Glutamatergic neuron (in vitro differentiated cells): ENCODE measurements around the gene ADARB2. TPM values are rescaled to one million over a fixed set of nuclear protein-coding genes. Genes with fewer than 3 reads are reported as not detected.

Experiments
- DNase-seq: peaks from one replicate; pipeline ENCODE4 v3.0.0; 2022
- H3K27ac Mint-ChIP-seq: one replicate; pipeline ENCODE4 v1.8.0; 2020; ENCODE audit warnings: mild to moderate bottlenecking, mixed read lengths, inconsistent platforms; ENCODE audit not compliant: unreplicated experiment
- H3K27me3 Mint-ChIP-seq: one replicate; pipeline ENCODE4 v1.8.0; 2020; ENCODE audit warnings: mild to moderate bottlenecking, moderate library complexity, mixed read lengths, inconsistent platforms; ENCODE audit not compliant: unreplicated experiment
- H3K36me3 Mint-ChIP-seq: one replicate; pipeline ENCODE4 v1.8.0; 2020; ENCODE audit warnings: mild to moderate bottlenecking, mixed read lengths, inconsistent platforms; ENCODE audit not compliant: unreplicated experiment
- H3K4me1 Mint-ChIP-seq: one replicate; pipeline ENCODE4 v1.8.0; 2020; ENCODE audit warnings: mild to moderate bottlenecking, low read depth, mixed read lengths, inconsistent platforms; ENCODE audit not compliant: unreplicated experiment
- H3K4me3 Mint-ChIP-seq: one replicate; pipeline ENCODE4 v1.8.0; 2020; ENCODE audit warnings: mild to moderate bottlenecking, mixed read lengths, inconsistent platforms; ENCODE audit not compliant: unreplicated experiment
- H3K9me3 Mint-ChIP-seq: one replicate; pipeline ENCODE4 v1.8.0; 2020; ENCODE audit warnings: mild to moderate bottlenecking, moderate library complexity, mixed read lengths, inconsistent platforms; ENCODE audit not compliant: unreplicated experiment
- total RNA-seq: library from RNA; stranded (reverse); fragmentation: NEBNext Ultra II Directional; extraction: Animal tissue kit (Norgen Biotek cat#: 25700); gene quantifications from one replicate; pipeline ENCODE4 v1.2.1, GENCODE V29; 2021; ENCODE audit not compliant: unreplicated experiment
- TF ChIP-seq, protein P1 (sequence below): fragments of 200-600 bp; sonication (generic); IDR thresholded peaks from one replicate; pipeline ENCODE4 v1.5.0; 2021; ENCODE audit not compliant: partially characterized antibody, unreplicated experiment

The ADARB2 gene
- total RNA-seq, 1 donor from 2014 or later = 20.6 TPM

DNA sequence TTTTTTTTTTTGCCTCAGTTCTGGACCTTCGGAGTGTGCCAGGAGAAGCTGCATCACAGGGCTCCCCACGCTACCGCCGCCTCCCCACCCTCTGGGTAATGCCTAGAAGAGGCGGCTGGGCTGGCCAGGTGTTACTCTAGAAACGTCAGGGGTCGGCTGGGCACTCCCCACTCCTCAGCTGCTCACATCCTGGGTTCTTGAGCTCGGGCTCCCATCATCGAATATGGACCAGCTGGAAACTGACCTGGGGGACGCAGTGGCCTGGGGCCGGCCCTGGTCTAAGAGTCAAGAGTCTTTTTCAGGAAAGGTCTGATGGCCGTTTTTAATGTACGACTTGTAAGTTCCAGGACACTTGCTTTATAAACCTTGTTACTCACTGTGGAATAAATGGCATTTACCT is 354.6 kb downstream of the ADARB2 start:
- no peak for DNase-seq
- no peaks in the 10 kb centered on the region for H3K9me3 Mint-ChIP-seq
- H3K4me1 Mint-ChIP-seq = peaks cover 20% of the 10 kb centered on the region
- TF ChIP-seq, protein P1, sequence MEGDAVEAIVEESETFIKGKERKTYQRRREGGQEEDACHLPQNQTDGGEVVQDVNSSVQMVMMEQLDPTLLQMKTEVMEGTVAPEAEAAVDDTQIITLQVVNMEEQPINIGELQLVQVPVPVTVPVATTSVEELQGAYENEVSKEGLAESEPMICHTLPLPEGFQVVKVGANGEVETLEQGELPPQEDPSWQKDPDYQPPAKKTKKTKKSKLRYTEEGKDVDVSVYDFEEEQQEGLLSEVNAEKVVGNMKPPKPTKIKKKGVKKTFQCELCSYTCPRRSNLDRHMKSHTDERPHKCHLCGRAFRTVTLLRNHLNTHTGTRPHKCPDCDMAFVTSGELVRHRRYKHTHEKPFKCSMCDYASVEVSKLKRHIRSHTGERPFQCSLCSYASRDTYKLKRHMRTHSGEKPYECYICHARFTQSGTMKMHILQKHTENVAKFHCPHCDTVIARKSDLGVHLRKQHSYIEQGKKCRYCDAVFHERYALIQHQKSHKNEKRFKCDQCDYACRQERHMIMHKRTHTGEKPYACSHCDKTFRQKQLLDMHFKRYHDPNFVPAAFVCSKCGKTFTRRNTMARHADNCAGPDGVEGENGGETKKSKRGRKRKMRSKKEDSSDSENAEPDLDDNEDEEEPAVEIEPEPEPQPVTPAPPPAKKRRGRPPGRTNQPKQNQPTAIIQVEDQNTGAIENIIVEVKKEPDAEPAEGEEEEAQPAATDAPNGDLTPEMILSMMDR = no peak
- peaks cover 5% of the 10 kb centered on the region for H3K36me3 Mint-ChIP-seq
- no peak overlapping the region for H3K4me3 Mint-ChIP-seq
- H3K27ac Mint-ChIP-seq = no peak overlapping the region
- H3K27me3 Mint-ChIP-seq = peaks cover 2% of the 10 kb centered on the region

DNA sequence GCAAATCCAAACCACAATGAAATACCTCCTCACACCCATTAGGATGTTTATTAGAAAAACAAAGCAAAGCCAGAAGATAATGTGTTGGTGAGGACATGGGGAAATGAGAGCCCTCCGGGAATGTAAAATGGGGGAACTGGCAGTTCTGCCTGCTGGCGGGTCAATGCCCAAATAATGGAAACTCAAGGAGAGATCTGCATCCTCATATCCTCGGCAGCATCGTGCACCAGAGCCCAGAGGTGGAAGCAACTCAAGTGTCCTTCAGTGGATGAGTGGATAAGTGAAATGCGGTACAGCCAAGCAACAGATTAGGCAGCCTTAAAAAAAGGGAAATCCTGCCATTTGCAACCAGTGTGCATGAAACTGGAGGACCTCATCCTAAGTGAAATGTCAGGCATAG is 356.0 kb downstream of the ADARB2 start:
- Mint-ChIP-seq H3K4me1 (peaks cover 22% of the 10 kb centered on the region), H3K4me3 (no peak overlapping the region), H3K36me3 (peaks cover 6% of the 10 kb centered on the region), H3K27ac (no peak overlapping the region), H3K9me3 (peaks cover 2% of the 10 kb centered on the region), H3K27me3 (peaks cover 5% of the 10 kb centered on the region)
- TF ChIP-seq, protein P1 = no peak
- DNase-seq = no peak

DNA sequence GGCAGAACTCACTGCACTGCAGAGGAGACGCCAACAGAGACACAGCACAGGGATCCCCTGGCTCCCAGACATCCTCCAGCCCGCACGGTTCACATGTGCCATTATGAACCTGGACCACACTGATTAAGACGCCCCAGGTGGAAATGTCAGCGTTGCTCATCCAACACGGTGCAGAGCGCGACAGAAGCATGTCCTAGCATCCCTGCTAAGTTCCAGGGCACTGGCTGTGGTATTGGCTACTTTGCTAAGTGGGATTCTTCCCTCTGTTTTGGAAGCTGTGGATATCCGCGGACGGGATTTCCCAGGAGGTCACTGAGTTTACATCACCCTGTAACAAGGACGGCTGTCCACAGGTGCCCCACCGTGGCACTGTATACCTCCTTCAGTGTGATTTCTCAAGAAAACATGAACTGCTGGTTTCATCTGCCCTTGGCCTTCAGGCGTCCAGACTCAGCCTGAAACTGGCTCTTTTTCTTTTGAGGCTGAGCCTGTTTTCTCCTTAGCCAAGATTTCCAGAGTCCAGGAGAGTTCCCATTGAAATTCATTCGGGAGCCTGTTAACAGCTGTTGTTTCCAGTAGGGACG is 357.1 kb downstream of the ADARB2 start:
- DNase-seq = no peak
- H3K36me3 Mint-ChIP-seq = peaks cover 5% of the 10 kb centered on the region
- peaks cover 7% of the 10 kb centered on the region for H3K9me3 Mint-ChIP-seq
- H3K27me3 Mint-ChIP-seq = peaks cover 5% of the 10 kb centered on the region
- TF ChIP-seq, protein P1 = no peak
- no peak overlapping the region for H3K27ac Mint-ChIP-seq
- no peak overlapping the region for H3K4me3 Mint-ChIP-seq
- peaks cover 28% of the 10 kb centered on the region for H3K4me1 Mint-ChIP-seq

DNA sequence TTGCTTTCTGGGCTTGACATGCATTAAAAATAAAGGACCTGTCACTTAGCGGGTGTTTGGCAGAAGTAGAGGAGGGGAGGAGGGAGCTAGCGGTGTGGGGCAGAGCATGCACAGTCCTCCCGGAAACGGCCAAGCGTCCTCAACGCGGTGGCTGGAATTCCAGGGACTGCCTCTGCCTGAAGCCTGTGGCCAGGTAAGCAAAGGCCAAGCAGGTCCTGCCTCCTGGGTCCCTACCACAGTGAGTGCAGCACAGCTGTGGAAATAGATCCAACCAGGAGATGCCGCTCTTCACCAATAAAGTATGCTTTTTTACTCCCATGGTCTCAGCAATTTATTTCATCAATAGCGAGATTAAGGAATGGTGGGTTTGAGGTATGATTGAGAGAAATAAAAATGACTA is 357.7 kb downstream of the ADARB2 start:
- DNase-seq = no peak

DNA sequence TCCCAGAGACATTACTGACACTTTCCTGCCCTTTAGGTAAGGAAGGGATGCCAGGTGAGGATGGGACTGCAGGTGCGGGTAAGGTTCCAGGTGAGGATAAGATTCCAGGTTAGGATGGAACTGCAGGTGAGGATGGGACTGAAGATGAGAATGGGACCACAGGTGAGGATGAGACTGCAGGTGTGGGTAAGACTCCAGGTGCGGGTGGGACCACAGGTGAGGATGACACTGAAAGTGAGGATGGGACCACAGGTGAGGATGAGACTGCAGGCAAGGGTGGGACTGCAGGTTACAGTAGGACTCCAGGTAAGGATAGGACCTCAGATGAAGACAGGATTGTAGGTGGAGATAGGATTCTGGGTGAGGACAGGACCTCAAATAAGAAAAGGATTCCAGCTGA is 358.9 kb downstream of the ADARB2 start:
- H3K27me3 Mint-ChIP-seq = peaks cover 5% of the 10 kb centered on the region
- TF ChIP-seq, protein P1 = no peak
- H3K27ac Mint-ChIP-seq = no peak overlapping the region
- H3K4me3 Mint-ChIP-seq = peak overlapping the region; percentile 27
- peaks cover 7% of the 10 kb centered on the region for H3K9me3 Mint-ChIP-seq
- DNase-seq = no peak
- peaks cover 28% of the 10 kb centered on the region for H3K4me1 Mint-ChIP-seq
- peaks cover 5% of the 10 kb centered on the region for H3K36me3 Mint-ChIP-seq

More for the DNA sequence above, 357.7 kb downstream of the ADARB2 start:
- Mint-ChIP-seq H3K4me1 (peaks cover 28% of the 10 kb centered on the region), H3K27ac (peak overlapping the region; percentile 15), H3K27me3 (peaks cover 5% of the 10 kb centered on the region), H3K4me3 (no peak overlapping the region), H3K9me3 (peaks cover 7% of the 10 kb centered on the region), H3K36me3 (peaks cover 5% of the 10 kb centered on the region)
- TF ChIP-seq, protein P1 = peak; percentile 12
